NT2/D1 (cell line): ENCODE results near the gene PLA2G2C.

ENCODE experiments used
- SUZ12 ChIP-seq: IDR thresholded peaks from 2 replicates; pipeline ENCODE4 v1.6.1; 2011; ENCODE audit not compliant: insufficient read length, insufficient read depth; ENCODE audit errors: extremely low read depth
- YY1 ChIP-seq: IDR thresholded peaks from 2 replicates; pipeline ENCODE4 v1.6.1; 2011; ENCODE audit not compliant: insufficient read length, insufficient read depth
- ZNF274 ChIP-seq: IDR thresholded peaks from 2 replicates; pipeline ENCODE4 v1.6.1; 2011; ENCODE audit warnings: mild to moderate bottlenecking, low read depth, low read length

GRCh38 chr1:20200966-20201365 is 14.6 kb upstream of the PLA2G2C start:
- TF ChIP-seq YY1 (no peak), ZNF274 (no peak), SUZ12 (no peak)
